HepG2 (cell line): ENCODE results near the gene CPSF4. TPM values are rescaled to one million over a fixed set of nuclear protein-coding genes. Genes with fewer than 3 reads are reported as not detected.

Experiments
- BHLHE40 ChIP-seq: IDR thresholded peaks from 2 replicates; pipeline ENCODE4 v1.6.1; 2011; ENCODE audit warnings: low read length, improper control_type of control experiment
- DMAP1 ChIP-seq: IDR thresholded peaks from 2 replicates; pipeline ENCODE4 v1.6.1; 2016
- GABPA ChIP-seq, 2 experiments: IDR thresholded peaks; 2 replicates each; pipeline ENCODE4 v1.6.1; 2011 to 2016; ENCODE audit warnings: low read depth in 2 of 2, low read length in 1 of 2, missing biosample characterization in 1 of 2, missing genetic modification characterization in 1 of 2
- MIXL1 ChIP-seq: IDR thresholded peaks from 2 replicates; pipeline ENCODE4 v1.6.1; 2016
- NAIF1 ChIP-seq: sonication (generic); formaldehyde crosslinking; IDR thresholded peaks from 2 replicates; pipeline ENCODE4 v1.5.0; 2020; ENCODE audit warnings: mild to moderate bottlenecking, missing genetic modification reagents, borderline replicate concordance
- NONO ChIP-seq, 2 experiments: fragments of 450-650 bp in 1 of 2; sonication (generic) in 1 of 2; formaldehyde crosslinking in 1 of 2; IDR thresholded peaks in 1 of 2; conservative IDR thresholded peaks in 1 of 2; 2 replicates each; pipeline versions ENCODE4 v1.6.1 to v1.8.0; 2017 to 2022; ENCODE audit warnings: mild to moderate bottlenecking in 1 of 2, missing genetic modification reagents in 1 of 2, moderate library complexity in 1 of 2
- PHF20 ChIP-seq: sonication (generic); formaldehyde crosslinking; IDR thresholded peaks from 2 replicates; pipeline ENCODE4 v1.5.0; 2020; ENCODE audit warnings: mild to moderate bottlenecking, missing genetic modification reagents
- PHF8 ChIP-seq: sonication (generic); formaldehyde crosslinking; IDR thresholded peaks from 2 replicates; pipeline ENCODE4 v1.5.0; 2020; ENCODE audit warnings: missing genetic modification reagents
- POLR2AphosphoS5 ChIP-seq: IDR thresholded peaks from 2 replicates; pipeline ENCODE4 v1.6.1; 2012; ENCODE audit warnings: low read depth, low read length
- SNRNP70 ChIP-seq: fragments of 200-400 bp; formaldehyde crosslinking; IDR thresholded peaks from 2 replicates; pipeline ENCODE4 v1.6.1; 2017; ENCODE audit warnings: mild to moderate bottlenecking, low read depth, low read length, moderate library complexity
- SP1 ChIP-seq, 2 experiments: fragments of 450-650 bp in 1 of 2; sonication (generic) in 1 of 2; formaldehyde crosslinking in 1 of 2; IDR thresholded peaks; 2 replicates each; pipeline versions ENCODE4 v1.4.0 to v1.6.1; 2016 to 2020; ENCODE audit warnings: missing genetic modification reagents in 1 of 2
- ZNF230 ChIP-seq: sonication (generic); formaldehyde crosslinking; IDR thresholded peaks from 2 replicates; pipeline ENCODE4 v1.4.0; 2020; ENCODE audit warnings: mild to moderate bottlenecking, missing genetic modification reagents
- polyA plus RNA-seq, 8 experiments: library from polyadenylated mRNA; depleted of rRNA in 3 of 8; stranded (reverse) in 7 of 8; unstranded in 1 of 8; fragments of >200 nt; fragmentation: Illumina TruSeq in 4 of 8; extraction: Trizol in 4 of 8; gene quantifications; 2 replicates each; pipeline versions ENCODE4 v1.2.1 to v1.2.3, GENCODE V29; 2011 to 2016; ENCODE audit warnings: low read depth in 4 of 8, missing spikeins in 1 of 8, mixed read lengths in 1 of 8; ENCODE audit not compliant: insufficient read depth in 1 of 8
- total RNA-seq, 5 experiments: library from RNA; depleted of rRNA; stranded (reverse); fragments of >200 nt; fragmentation: Illumina TruSeq; extraction: Trizol; gene quantifications; 2 replicates each; pipeline ENCODE4 v1.2.3, GENCODE V29; 2016; ENCODE audit warnings: low read depth in 1 of 5
- TF ChIP-seq, protein P1 (sequence below): sonication (generic); formaldehyde crosslinking; IDR thresholded peaks from 2 replicates; pipeline ENCODE4 v1.4.0; 2020; ENCODE audit warnings: missing genetic modification reagents, mild to moderate bottlenecking, borderline replicate concordance
- TF ChIP-seq, protein P2 (sequence below): sonication (generic); formaldehyde crosslinking; IDR thresholded peaks from 2 replicates; pipeline ENCODE4 v1.4.0; 2020; ENCODE audit warnings: missing genetic modification reagents
- TF ChIP-seq, protein P3 (sequence below), 2 experiments: sonication (generic) in 1 of 2; formaldehyde crosslinking in 1 of 2; IDR thresholded peaks; 2 replicates each; pipeline versions ENCODE4 v1.5.1 to v1.6.1; 2011 to 2020; ENCODE audit warnings: borderline replicate concordance in 1 of 2, low read depth in 1 of 2, low read length in 1 of 2, mild to moderate bottlenecking in 1 of 2, missing genetic modification reagents in 1 of 2, moderate library complexity in 1 of 2
- TF ChIP-seq, protein P4 (sequence below): conservative IDR thresholded peaks from 2 replicates; pipeline ENCODE4 v1.6.1; 2018; ENCODE audit warnings: missing genetic modification reagents

CPSF4 gene
- total and polyA plus RNA-seq, 2 of the 13 experiments (the other 11 are each of a cell fraction or from before 2014, with no cell fraction given) = 34.1 to 49.6 TPM

DNA sequence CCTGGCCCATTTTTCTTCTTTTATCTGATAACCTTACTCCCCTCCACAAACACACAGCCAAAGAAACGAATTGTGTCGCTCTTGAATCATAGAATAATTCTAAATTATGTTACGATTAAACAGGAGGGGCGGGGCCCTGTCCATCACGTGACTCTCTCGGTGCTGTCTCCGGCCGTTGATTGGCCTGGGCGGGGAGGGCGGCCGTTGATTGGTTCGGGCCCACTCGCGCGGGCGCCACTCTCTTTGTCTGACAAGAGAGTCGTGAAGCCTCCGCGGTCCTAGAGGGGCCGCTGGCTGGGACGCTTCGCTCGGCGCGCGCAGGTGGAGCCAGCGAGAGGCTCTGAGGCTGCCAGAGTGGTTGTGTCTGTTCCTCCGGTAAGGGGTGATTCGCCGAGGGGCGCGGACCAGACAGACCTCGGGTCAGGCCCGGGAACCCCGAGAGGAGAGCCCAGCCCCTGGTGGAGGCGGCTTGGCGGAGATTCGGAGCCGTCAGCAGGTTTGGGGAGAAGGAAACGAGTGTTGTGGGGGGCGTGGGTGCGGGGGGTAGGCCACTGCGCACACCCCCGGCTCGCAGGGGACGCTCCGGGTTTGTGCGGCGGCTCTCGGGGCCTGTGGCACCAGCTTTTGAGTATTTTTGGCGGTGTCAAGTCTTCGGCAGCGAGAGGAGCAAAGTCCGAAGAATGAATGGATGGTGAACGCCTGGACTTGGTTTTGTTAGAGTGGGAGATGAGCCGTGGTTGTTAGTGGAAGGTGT is 34.0 kb downstream of the CPSF4 start, which contains the start of gene ZNF789 (continued):
- TF ChIP-seq, protein P1, sequence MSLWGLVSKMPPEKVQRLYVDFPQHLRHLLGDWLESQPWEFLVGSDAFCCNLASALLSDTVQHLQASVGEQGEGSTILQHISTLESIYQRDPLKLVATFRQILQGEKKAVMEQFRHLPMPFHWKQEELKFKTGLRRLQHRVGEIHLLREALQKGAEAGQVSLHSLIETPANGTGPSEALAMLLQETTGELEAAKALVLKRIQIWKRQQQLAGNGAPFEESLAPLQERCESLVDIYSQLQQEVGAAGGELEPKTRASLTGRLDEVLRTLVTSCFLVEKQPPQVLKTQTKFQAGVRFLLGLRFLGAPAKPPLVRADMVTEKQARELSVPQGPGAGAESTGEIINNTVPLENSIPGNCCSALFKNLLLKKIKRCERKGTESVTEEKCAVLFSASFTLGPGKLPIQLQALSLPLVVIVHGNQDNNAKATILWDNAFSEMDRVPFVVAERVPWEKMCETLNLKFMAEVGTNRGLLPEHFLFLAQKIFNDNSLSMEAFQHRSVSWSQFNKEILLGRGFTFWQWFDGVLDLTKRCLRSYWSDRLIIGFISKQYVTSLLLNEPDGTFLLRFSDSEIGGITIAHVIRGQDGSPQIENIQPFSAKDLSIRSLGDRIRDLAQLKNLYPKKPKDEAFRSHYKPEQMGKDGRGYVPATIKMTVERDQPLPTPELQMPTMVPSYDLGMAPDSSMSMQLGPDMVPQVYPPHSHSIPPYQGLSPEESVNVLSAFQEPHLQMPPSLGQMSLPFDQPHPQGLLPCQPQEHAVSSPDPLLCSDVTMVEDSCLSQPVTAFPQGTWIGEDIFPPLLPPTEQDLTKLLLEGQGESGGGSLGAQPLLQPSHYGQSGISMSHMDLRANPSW = 0 out of 2 replicates have a peak, but pooled peaks have one; percentile 55
- peak; percentile 88 for TF ChIP-seq PHF8 (CRISPR knock-in tag)
- TF ChIP-seq ZNF230 (CRISPR knock-in tag) = peak; percentile 94; the same call in 1 of the 2 replicates
- TF ChIP-seq SNRNP70 = no peak
- no peak for TF ChIP-seq GABPA (IDR thresholded peaks at IDR 0.05; ENCODE audit: low read depth, low read length)
- TF ChIP-seq GABPA (CRISPR knock-in tag; IDR thresholded peaks at IDR 0.05; ENCODE audit: low read depth) = peak; percentile 81
- 0 out of 2 replicates have a peak, but pooled peaks have one; percentile 15 for TF ChIP-seq NAIF1 (CRISPR knock-in tag)
- TF ChIP-seq NONO (IDR thresholded peaks at IDR 0.05) = no peak
- peak; percentile 65; the same call in 1 of the 2 replicates for TF ChIP-seq NONO (CRISPR knock-in tag; conservative IDR thresholded peaks at IDR 0.05)
- TF ChIP-seq, protein P2, sequence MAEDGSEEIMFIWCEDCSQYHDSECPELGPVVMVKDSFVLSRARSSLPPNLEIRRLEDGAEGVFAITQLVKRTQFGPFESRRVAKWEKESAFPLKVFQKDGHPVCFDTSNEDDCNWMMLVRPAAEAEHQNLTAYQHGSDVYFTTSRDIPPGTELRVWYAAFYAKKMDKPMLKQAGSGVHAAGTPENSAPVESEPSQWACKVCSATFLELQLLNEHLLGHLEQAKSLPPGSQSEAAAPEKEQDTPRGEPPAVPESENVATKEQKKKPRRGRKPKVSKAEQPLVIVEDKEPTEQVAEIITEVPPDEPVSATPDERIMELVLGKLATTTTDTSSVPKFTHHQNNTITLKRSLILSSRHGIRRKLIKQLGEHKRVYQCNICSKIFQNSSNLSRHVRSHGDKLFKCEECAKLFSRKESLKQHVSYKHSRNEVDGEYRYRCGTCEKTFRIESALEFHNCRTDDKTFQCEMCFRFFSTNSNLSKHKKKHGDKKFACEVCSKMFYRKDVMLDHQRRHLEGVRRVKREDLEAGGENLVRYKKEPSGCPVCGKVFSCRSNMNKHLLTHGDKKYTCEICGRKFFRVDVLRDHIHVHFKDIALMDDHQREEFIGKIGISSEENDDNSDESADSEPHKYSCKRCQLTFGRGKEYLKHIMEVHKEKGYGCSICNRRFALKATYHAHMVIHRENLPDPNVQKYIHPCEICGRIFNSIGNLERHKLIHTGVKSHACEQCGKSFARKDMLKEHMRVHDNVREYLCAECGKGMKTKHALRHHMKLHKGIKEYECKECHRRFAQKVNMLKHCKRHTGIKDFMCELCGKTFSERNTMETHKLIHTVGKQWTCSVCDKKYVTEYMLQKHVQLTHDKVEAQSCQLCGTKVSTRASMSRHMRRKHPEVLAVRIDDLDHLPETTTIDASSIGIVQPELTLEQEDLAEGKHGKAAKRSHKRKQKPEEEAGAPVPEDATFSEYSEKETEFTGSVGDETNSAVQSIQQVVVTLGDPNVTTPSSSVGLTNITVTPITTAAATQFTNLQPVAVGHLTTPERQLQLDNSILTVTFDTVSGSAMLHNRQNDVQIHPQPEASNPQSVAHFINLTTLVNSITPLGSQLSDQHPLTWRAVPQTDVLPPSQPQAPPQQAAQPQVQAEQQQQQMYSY (CRISPR knock-in tag) = no peak
- TF ChIP-seq PHF20 = peak; percentile 75
- TF ChIP-seq, protein P3, sequence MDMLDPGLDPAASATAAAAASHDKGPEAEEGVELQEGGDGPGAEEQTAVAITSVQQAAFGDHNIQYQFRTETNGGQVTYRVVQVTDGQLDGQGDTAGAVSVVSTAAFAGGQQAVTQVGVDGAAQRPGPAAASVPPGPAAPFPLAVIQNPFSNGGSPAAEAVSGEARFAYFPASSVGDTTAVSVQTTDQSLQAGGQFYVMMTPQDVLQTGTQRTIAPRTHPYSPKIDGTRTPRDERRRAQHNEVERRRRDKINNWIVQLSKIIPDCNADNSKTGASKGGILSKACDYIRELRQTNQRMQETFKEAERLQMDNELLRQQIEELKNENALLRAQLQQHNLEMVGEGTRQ (IDR thresholded peaks at IDR 0.05; ENCODE audit: low read depth, low read length) = peak; percentile 91
- TF ChIP-seq, protein P3 (CRISPR knock-in tag; IDR thresholded peaks at IDR 0.05; ENCODE audit: borderline replicate concordance) = peak; percentile 99; the same call in 1 of the 2 replicates
- no peak for TF ChIP-seq SP1 (IDR thresholded peaks at IDR 0.05)
- TF ChIP-seq SP1 (CRISPR knock-in tag; IDR thresholded peaks at IDR 0.05) = peak; percentile 63
- peak; percentile 85 for TF ChIP-seq POLR2AphosphoS5
- peak; percentile 73; the same call in 1 of the 2 replicates for TF ChIP-seq DMAP1
- TF ChIP-seq, protein P4, sequence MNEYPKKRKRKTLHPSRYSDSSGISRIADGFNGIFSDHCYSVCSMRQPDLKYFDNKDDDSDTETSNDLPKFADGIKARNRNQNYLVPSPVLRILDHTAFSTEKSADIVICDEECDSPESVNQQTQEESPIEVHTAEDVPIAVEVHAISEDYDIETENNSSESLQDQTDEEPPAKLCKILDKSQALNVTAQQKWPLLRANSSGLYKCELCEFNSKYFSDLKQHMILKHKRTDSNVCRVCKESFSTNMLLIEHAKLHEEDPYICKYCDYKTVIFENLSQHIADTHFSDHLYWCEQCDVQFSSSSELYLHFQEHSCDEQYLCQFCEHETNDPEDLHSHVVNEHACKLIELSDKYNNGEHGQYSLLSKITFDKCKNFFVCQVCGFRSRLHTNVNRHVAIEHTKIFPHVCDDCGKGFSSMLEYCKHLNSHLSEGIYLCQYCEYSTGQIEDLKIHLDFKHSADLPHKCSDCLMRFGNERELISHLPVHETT (CRISPR knock-in tag) = no peak
- peak; percentile 37; the same call in 1 of the 2 replicates for TF ChIP-seq MIXL1 (CRISPR knock-in tag)
- TF ChIP-seq BHLHE40 = peak; percentile 76
